ENCODE results near the gene ATAD3B. TPM values are rescaled to one million over a fixed set of nuclear protein-coding genes. Genes with fewer than 3 reads are reported as not detected.

Gene ATAD3B
- total and polyA plus RNA-seq, 2 of the 13 experiments (the other 11 are each of a cell fraction or from before 2014, with no cell fraction given): 9.6 to 31.1 TPM

DNA sequence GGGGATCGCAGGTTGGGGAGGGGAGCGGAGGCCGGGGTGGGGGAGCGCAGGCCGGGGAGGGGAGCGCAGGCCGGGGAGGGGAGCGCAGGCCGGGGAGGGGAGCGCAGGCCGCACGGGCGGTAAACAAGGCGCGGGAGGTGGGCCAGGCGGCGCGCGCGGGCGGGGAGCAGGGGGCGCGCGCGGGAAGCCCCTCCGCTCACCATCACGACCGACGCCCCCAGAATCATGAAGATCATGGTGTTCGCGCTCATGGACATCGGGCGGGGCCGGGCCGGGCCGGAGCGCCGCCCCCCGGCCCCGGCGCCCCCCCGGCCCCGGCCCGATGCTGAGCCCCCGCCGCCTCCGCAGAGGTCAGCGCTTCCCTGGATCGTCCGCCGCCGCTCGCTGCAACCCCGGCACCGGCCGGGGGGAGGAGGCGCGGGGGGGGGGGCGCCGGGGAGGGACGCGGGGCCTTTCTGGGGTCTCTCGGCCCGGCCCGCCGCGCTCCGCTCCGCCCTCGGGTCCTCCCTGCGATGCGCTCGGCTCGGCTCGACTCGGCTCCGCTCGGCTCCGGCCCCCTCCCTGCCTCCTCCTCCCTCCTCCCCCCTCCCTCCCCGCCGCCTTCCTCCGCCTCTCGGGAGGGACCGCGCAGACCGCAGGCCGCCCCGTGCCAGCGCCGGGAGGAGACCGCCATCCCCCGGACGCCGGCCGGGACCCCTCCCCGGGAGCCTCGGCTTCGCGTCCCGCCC lies 68.7 kb downstream of the ATAD3B start, which contains the start of gene TMEM240:
TSS of gene TMEM240 (minus strand) at position 535 of the 728 bp plus-strand sequence. CDS start at position 257, 278 bp downstream.
- POLR2A ChIA-PET: no interaction called here
- CTCF ChIA-PET (ENCODE audit: low intra/inter-chr PET ratio, low total read pairs): no interaction called here
- Histone ChIP-seq H3K79me2 (ENCODE audit: insufficient read depth, low read length) (no peaks in the 10 kb centered on the region), H3K4me1 (ENCODE audit: insufficient read depth, low read length) (no peaks in the 10 kb centered on the region), H3K27me3 (ENCODE audit: control insufficient read depth in 1 of 2, insufficient read depth in 2 of 2, low read length in 2 of 2) (no peaks in the 10 kb centered on the region), H3K4me2 (ENCODE audit: low read depth, low read length) (no peak within 1 kb of the TSS), H3K27ac (ENCODE audit: extremely low read length, insufficient read depth, low read length) (no peak within 1 kb of the TSS), H3K9ac (ENCODE audit: insufficient read depth, low read depth, low read length) (no peak within 1 kb of the TSS), H2AFZ (ENCODE audit: low read length) (no peak within 1 kb of the TSS), H3K9me3 (ENCODE audit: low read length) (no peaks in the 10 kb centered on the region), H4K20me1 (ENCODE audit: insufficient read depth, low read length) (no peaks in the 10 kb centered on the region), H3K36me3 (replicated peaks in 1 of 2; ENCODE audit: control insufficient read depth in 1 of 2, insufficient read depth in 2 of 2, low read length in 2 of 2) (peaks cover 5 to 14% of the 10 kb centered on the region in 2 experiments; a peak in 4 of 5 replicates), H3K4me3 (replicated peaks in 1 of 3; ENCODE audit: insufficient read depth in 1 of 3, low read depth in 2 of 3, low read length in 3 of 3) (no peak within 1 kb of the TSS)
- WGBS (ENCODE audit: low lambda C conversion rate): 97% methylated on average over 89 of the region's 100 CpGs
- BruUV-seq (replicated peaks): no TSS peak
- in situ Hi-C loops (cut with HindIII; ENCODE audit: extremely low pct_ligation_motif_present, low pct_unique_long_range_greater_than_20kb) (no loop called here), intact Hi-C loops (cut with micrococcal nuclease; ENCODE audit: unreplicated experiment) (no loop called here)
- no peak for DNase-seq (ENCODE audit: low spot score)
- TF ChIP-seq KLF9 (CRISPR knock-in tag; IDR thresholded peaks at IDR 0.05; ENCODE audit: low read depth): no peak
- TF ChIP-seq MLLT10 (CRISPR knock-in tag; IDR thresholded peaks at IDR 0.05): no peak
- no peak for ATAC-seq
- no peak for FAIRE-seq

DNA sequence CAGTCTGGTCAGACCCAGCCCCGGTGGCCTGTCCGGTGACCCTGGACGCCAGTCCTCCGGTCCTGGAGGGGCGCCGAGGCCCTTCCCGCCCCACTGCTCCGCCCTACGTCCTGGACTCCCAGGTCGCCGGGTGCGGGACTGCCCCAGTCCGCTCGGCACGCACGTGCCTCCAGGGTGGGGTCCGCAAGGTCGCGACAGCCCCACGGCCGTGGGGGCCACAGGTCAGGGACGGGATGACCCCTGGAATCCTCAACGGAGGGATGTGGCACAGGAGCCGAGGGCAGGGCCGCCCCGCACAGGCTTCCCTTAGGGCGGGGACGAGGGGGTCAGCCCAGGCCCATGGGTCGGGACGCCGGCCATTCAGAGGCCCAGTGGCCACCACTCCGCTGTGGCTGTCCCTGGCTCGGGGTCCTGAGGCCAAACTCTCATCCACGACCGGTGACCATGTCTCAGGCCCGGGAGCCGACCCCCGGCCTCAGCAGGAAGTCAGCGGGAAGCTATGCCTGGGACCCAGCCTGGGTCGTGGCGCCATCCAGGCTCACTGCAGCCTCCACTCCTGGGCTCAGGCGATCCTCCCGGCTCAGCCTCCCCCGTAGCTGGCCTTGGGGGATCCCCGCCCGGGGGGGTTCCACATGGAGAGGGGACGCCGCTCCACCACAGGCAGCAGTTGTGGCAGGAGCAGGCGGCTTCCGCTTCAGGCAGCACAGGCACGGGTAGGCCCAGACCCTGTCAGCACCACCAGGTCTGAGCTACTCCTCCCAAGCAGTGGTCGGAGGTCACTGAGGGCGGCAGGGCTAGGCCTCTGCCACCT lies 69.5 kb downstream of the ATAD3B start:
- DNase-seq (ENCODE audit: low spot score) (no peak), FAIRE-seq (no peak), ATAC-seq (no peak)
- in situ Hi-C loops (cut with HindIII; ENCODE audit: extremely low pct_ligation_motif_present, low pct_unique_long_range_greater_than_20kb) (no loop called here), intact Hi-C loops (cut with micrococcal nuclease; ENCODE audit: unreplicated experiment) (no loop called here)
- H2AFZ ChIP-seq (ENCODE audit: low read length): no peak overlapping the region
- POLR2A ChIA-PET: no interaction called here
- H3K36me3 ChIP-seq (replicated peaks in 1 of 2; ENCODE audit: control insufficient read depth in 1 of 2, insufficient read depth in 2 of 2, low read length in 2 of 2): peaks cover 5 to 14% of the 10 kb centered on the region in 2 experiments; a peak in 4 of 5 replicates
- no peak overlapping the region for H3K27ac ChIP-seq (ENCODE audit: extremely low read length, insufficient read depth, low read length)
- H3K9me3 ChIP-seq (ENCODE audit: low read length): no peaks in the 10 kb centered on the region
- H4K20me1 ChIP-seq (ENCODE audit: insufficient read depth, low read length): no peaks in the 10 kb centered on the region
- no peaks in the 10 kb centered on the region for H3K27me3 ChIP-seq (ENCODE audit: control insufficient read depth in 1 of 2, insufficient read depth in 2 of 2, low read length in 2 of 2)
- H3K4me3 ChIP-seq (replicated peaks in 1 of 3; ENCODE audit: insufficient read depth in 1 of 3, low read depth in 2 of 3, low read length in 3 of 3): no peak overlapping the region
- BruUV-seq (replicated peaks): no TSS peak
- H3K79me2 ChIP-seq (ENCODE audit: insufficient read depth, low read length): no peaks in the 10 kb centered on the region
- WGBS (ENCODE audit: low lambda C conversion rate): 100% methylated on average over 8 of the region's 53 CpGs
- H3K4me1 ChIP-seq (ENCODE audit: insufficient read depth, low read length): no peaks in the 10 kb centered on the region
- no peak overlapping the region for H3K9ac ChIP-seq (ENCODE audit: insufficient read depth, low read depth, low read length)
- H3K4me2 ChIP-seq (ENCODE audit: low read depth, low read length): no peak overlapping the region
- TF ChIP-seq AGO2 (optimal IDR thresholded peaks at IDR 0.05; ENCODE audit: low read depth, low read length) (peak; percentile 77), ATF7-NPFF (CRISPR knock-in tag; IDR thresholded peaks at IDR 0.05; ENCODE audit: low read depth) (no peak), SSRP1 (CRISPR knock-in tag; IDR thresholded peaks at IDR 0.05) (no peak), ZC3H13 (CRISPR knock-in tag; IDR thresholded peaks at IDR 0.05) (peak; percentile 35; the same call in 1 of the 2 replicates), ZNF44 (CRISPR knock-in tag; IDR thresholded peaks at IDR 0.05) (no peak), ZNF770 (CRISPR knock-in tag; IDR thresholded peaks at IDR 0.05) (peak; percentile 79), HNRNPK (IDR thresholded peaks at IDR 0.05; ENCODE audit: low read depth, low read length, poor library complexity, severe bottlenecking) (peak; percentile 20), ZBTB33 (CRISPR knock-in tag; IDR thresholded peaks at IDR 0.05) (0 out of 2 replicates have a peak, but pooled peaks have one; percentile 17)
- CTCF ChIA-PET (ENCODE audit: low intra/inter-chr PET ratio, low total read pairs): no interaction called here
